ENCODE results near the gene METTL21C. TPM values are rescaled to one million over a fixed set of nuclear protein-coding genes. Genes with fewer than 3 reads are reported as not detected.

METTL21C gene
- total RNA-seq, 1 donor from 2014 or later = not detected

GRCh38 chr13:102645701-102646100 lies 49.1 kb downstream of the METTL21C start:
- no peak for TF ChIP-seq CTCF (IDR thresholded peaks at IDR 0.05; ENCODE audit: insufficient read depth, low read length, poor library complexity, severe bottlenecking)
- Histone ChIP-seq H3K36me3 (ENCODE audit: control insufficient read depth, insufficient read depth, low read length) (peaks cover 1% of the 10 kb centered on the region), H3K4me3 (ENCODE audit: low read depth, low read length) (no peak overlapping the region), H3K27me3 (ENCODE audit: control insufficient read depth, insufficient read depth, low read length) (no peaks in the 10 kb centered on the region)
- no peak for DNase-seq (ENCODE audit: low read depth)

- no peak for TF ChIP-seq CTCF (IDR thresholded peaks at IDR 0.05; ENCODE audit: insufficient read depth, low read length, poor library complexity, severe bottlenecking)
- Histone ChIP-seq H3K27me3 (ENCODE audit: control insufficient read depth, insufficient read depth, low read length) (no peaks in the 10 kb centered on the region), H3K36me3 (ENCODE audit: control insufficient read depth, insufficient read depth, low read length) (peaks cover 1% of the 10 kb centered on the region), H3K4me3 (ENCODE audit: low read depth, low read length) (no peak overlapping the region)
- no peak for DNase-seq (ENCODE audit: low read depth)
Observed at GRCh38 chr13:102643656-102644055, 51.2 kb downstream of the METTL21C start.

- no peak for DNase-seq (ENCODE audit: low read depth)
- peaks cover 1% of the 10 kb centered on the region for H3K36me3 ChIP-seq (ENCODE audit: control insufficient read depth, insufficient read depth, low read length)
Observed at GRCh38 chr13:102642475-102642874, 52.4 kb downstream of the METTL21C start.

GRCh38 chr13:102642029-102642428 lies 52.8 kb downstream of the METTL21C start:
- peaks cover 1% of the 10 kb centered on the region for H3K36me3 ChIP-seq (ENCODE audit: control insufficient read depth, insufficient read depth, low read length)
- DNase-seq (ENCODE audit: low read depth) = no peak
- H3K4me3 ChIP-seq (ENCODE audit: low read depth, low read length) = no peak overlapping the region

More at GRCh38 chr13:102642475-102642874, 52.4 kb downstream of the METTL21C start:
- H3K4me3 ChIP-seq (ENCODE audit: low read depth, low read length) = no peak overlapping the region
- TF ChIP-seq CTCF (IDR thresholded peaks at IDR 0.05; ENCODE audit: insufficient read depth, low read length, poor library complexity, severe bottlenecking) = no peak
- no peaks in the 10 kb centered on the region for H3K27me3 ChIP-seq (ENCODE audit: control insufficient read depth, insufficient read depth, low read length)

GRCh38 chr13:102638741-102639140 lies 56.1 kb downstream of the METTL21C start:
- H3K27me3 ChIP-seq (ENCODE audit: control insufficient read depth, insufficient read depth, low read length) = no peaks in the 10 kb centered on the region
- H3K36me3 ChIP-seq (ENCODE audit: control insufficient read depth, insufficient read depth, low read length) = peaks cover 1% of the 10 kb centered on the region
- no peak for TF ChIP-seq CTCF (IDR thresholded peaks at IDR 0.05; ENCODE audit: insufficient read depth, low read length, poor library complexity, severe bottlenecking)
- H3K4me3 ChIP-seq (ENCODE audit: low read depth, low read length) = no peak overlapping the region
- DNase-seq (ENCODE audit: low read depth) = no peak

More at GRCh38 chr13:102642029-102642428, 52.8 kb downstream of the METTL21C start:
- H3K27me3 ChIP-seq (ENCODE audit: control insufficient read depth, insufficient read depth, low read length) = no peaks in the 10 kb centered on the region
- no peak for TF ChIP-seq CTCF (IDR thresholded peaks at IDR 0.05; ENCODE audit: insufficient read depth, low read length, poor library complexity, severe bottlenecking)

Other genes with a start within 250 kb of the METTL21C start
- 46.8 and 51.4 TPM in 2 replicates for gene TPP2, start 98.1 kb downstream of the METTL21C start, total RNA-seq
- 9.3 and 18.6 TPM in 2 replicates for gene TEX30, start 78.7 kb upstream of the METTL21C start, total RNA-seq
- gene POGLUT2, start 103.9 kb upstream of the METTL21C start, total RNA-seq = 13.9 and 15.7 TPM in 2 replicates
- gene BIVM, start 104.1 kb upstream of the METTL21C start, total RNA-seq = 16.6 and 31.0 TPM in 2 replicates
- 30.1 and 39.4 TPM in 2 replicates for gene ERCC5, start 151.0 kb upstream of the METTL21C start, total RNA-seq